Stimulated activated effector memory CD8-positive, alpha-beta T cell treated with anti-CD3 and anti-CD28 coated beads, Interleukin-12 subunit alpha, Interleukin-12 subunit beta, amount 100 ng/mL, for 72 hours (primary cell): ENCODE data around the gene STXBP3.
"Not testable (repeated sequence)": the region's sequence is repeated elsewhere in the genome, so short reads cannot be mapped to it uniquely, and the experiment has no call there.

ENCODE experiments used
- ATAC-seq: fragments of 150-1000 bp; cut with Tn5 transposase; 2 replicates; pipeline ENCODE4 v1.10.0; 2021
- DNase-seq, 2 donors: peaks; one replicate each; pipeline ENCODE4 v3.0.0; 2021 to 2022; ENCODE audit warnings: low spot score in 2 of 2
- H3K27ac Mint-ChIP-seq: one replicate; pipeline ENCODE4 v1.8.0; 2022; ENCODE audit warnings: mild to moderate bottlenecking, mixed read lengths
- H3K36me3 Mint-ChIP-seq: one replicate; pipeline ENCODE4 v1.8.0; 2022; ENCODE audit warnings: mild to moderate bottlenecking, mixed read lengths
- H3K4me1 Mint-ChIP-seq: one replicate; pipeline ENCODE4 v1.8.0; 2022; ENCODE audit warnings: mixed read lengths
- H3K4me3 Mint-ChIP-seq: one replicate; pipeline ENCODE4 v1.8.0; 2022; ENCODE audit warnings: mild to moderate bottlenecking, mixed read lengths
- H3K9me3 Mint-ChIP-seq: one replicate; pipeline ENCODE4 v1.8.0; 2022; ENCODE audit warnings: mixed read lengths

The STXBP3 gene, protein sequence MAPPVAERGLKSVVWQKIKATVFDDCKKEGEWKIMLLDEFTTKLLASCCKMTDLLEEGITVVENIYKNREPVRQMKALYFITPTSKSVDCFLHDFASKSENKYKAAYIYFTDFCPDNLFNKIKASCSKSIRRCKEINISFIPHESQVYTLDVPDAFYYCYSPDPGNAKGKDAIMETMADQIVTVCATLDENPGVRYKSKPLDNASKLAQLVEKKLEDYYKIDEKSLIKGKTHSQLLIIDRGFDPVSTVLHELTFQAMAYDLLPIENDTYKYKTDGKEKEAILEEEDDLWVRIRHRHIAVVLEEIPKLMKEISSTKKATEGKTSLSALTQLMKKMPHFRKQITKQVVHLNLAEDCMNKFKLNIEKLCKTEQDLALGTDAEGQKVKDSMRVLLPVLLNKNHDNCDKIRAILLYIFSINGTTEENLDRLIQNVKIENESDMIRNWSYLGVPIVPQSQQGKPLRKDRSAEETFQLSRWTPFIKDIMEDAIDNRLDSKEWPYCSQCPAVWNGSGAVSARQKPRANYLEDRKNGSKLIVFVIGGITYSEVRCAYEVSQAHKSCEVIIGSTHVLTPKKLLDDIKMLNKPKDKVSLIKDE

DNA sequence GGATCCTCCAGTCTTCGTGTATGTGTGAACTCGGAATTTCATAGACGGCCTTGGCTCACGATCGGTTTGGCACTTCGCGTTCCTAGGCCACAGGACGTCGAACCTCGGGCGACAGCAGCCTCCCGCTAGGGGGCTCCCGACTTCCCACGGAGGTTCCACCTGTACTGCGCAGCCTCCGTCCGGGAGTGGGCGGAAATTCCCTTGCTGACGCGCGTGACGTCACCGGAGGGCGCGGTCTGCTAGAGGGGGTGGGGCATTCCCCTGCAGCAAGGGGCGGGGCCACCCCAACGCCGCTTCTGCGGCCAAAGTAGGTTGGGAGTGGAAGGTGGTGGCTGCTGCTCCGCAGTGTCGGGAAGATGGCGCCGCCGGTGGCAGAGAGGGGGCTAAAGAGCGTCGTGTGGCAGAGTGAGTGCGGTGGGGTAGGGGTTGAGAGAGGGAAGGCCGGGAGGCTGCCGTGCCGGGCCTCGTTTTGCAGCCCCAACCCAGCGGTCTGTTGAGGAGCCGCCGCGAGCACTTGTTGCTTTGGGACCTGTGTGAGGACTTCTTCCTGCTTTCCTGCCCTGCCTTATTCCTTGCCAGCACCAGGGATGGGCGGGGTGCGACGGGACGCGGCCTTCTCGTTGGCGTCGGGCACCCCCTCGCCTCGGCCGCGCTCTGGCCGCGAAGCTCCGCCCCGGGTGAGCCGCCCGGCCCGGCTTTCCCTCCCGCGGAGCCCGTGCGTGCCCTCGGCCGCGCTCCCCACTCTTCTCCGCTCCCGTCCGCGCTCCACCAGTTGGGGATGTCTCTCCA is at the start of gene STXBP3:
Gene STXBP3 (plus strand): TSS at position 293 of the 789 bp plus-strand sequence. CDS start 64 bp downstream, at position 357.
- peaks cover 28% of the 10 kb centered on the region for H3K4me1 Mint-ChIP-seq
- peak within 1 kb of the TSS; percentile 98 for H3K27ac Mint-ChIP-seq
- peaks cover 29% of the 10 kb centered on the region for H3K36me3 Mint-ChIP-seq
- H3K9me3 Mint-ChIP-seq: no peaks in the 10 kb centered on the region
- ATAC-seq (peak; percentile 95), DNase-seq (peak; percentile 100)
- H3K4me3 Mint-ChIP-seq: peak within 1 kb of the TSS; percentile 99

DNA sequence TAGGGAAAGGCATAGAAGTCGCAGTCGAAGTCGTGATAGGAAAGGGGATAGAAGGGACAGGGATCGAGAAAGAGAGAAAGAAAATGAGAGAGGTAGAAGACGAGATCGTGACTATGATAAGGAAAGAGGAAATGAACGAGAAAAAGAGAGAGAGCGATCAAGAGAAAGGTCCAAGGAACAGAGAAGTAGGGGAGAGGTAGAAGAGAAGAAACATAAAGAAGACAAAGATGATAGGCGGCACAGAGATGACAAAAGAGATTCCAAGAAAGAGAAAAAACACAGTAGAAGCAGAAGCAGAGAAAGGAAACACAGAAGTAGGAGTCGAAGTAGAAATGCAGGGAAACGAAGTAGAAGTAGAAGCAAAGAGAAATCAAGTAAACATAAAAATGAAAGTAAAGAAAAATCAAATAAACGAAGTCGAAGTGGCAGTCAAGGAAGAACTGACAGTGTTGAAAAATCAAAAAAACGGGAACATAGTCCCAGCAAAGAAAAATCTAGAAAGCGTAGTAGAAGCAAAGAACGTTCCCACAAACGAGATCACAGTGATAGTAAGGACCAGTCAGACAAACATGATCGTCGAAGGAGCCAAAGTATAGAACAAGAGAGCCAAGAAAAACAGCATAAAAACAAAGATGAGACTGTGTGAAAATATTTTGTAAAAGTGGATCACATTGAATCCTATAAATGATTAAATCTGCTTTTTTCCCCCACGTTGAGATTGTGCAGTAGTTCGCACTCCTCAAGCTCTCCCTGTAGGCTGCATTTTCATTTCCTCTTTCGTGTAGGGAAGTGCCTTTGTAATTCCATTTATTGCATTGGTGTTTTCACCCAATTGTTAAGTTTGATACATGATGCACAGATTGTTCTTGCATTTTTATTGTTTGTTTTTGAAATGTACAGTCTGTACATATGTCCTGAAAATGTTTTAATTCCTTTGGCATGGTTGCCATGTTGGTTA is 46.8 kb upstream of the STXBP3 start:
- ATAC-seq (no peak), DNase-seq (no peak)
- peaks cover 53% of the 10 kb centered on the region for H3K4me1 Mint-ChIP-seq
- H3K36me3 Mint-ChIP-seq: peaks cover 90% of the 10 kb centered on the region
- peak overlapping the region; percentile 82 for H3K27ac Mint-ChIP-seq
- peak overlapping the region; percentile 52 for H3K4me3 Mint-ChIP-seq
- H3K9me3 Mint-ChIP-seq: no peaks in the 10 kb centered on the region

DNA sequence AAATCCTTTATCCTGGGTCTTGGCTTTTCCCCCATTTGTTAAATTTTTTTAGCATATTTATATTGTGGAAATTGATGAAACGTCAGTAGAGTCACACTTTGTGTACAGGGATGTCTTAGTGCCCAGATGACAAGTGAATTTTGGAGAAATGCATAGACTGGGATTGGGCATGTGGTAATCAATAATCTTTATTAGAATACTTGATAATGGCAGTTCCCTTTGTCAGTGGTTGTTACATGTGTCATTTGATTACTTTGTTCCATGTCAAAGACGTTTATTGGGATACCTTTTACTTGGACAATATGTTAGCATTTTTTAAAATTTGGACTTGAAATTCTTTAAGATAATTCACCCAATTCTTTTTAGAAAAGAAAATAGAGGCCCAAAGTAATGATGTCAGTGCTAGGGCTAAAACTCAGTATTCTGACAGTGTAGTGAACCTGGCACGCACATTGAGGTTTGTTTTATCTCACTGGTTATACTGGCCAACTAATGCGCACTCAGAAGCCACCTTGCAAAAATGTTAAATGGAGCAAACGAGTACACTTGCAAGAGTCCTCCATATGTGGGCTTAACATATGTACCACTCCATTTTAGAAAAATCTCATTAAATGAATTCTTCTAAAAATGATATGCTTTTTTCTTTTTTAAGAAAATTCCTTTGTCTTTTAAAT is 45.2 kb upstream of the STXBP3 start:
- ATAC-seq: no peak
- Mint-ChIP-seq H3K27ac (no peak overlapping the region), H3K4me3 (no peak overlapping the region), H3K36me3 (peaks cover 74% of the 10 kb centered on the region), H3K4me1 (peaks cover 63% of the 10 kb centered on the region), H3K9me3 (no peaks in the 10 kb centered on the region)
- no peak for DNase-seq

DNA sequence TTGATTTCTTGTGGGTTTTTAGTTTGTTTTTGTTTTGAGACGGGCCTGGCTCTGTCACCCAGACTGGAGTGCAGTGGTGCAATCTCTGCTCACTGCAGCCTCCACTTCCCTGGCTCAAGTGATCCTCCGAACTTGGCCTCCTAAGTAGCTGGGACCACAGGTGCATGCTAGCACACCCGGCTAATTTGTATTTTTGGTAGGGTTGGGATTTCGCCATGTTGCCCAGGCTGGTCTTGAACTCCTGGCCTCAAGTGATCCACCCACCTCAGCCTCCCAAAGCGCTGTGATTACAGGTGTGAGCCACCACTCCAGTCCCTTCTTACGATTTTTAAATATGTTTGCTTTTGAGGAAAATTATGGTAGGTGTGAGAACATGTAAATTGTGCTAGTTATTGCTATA is 44.4 kb upstream of the STXBP3 start:
- not testable (repeated sequence) for H3K4me3 Mint-ChIP-seq, H3K9me3 Mint-ChIP-seq, DNase-seq, ATAC-seq
- Mint-ChIP-seq H3K4me1 (peaks cover 63% of the 10 kb centered on the region), H3K27ac (peak overlapping the region; percentile 55), H3K36me3 (peaks cover 66% of the 10 kb centered on the region)

DNA sequence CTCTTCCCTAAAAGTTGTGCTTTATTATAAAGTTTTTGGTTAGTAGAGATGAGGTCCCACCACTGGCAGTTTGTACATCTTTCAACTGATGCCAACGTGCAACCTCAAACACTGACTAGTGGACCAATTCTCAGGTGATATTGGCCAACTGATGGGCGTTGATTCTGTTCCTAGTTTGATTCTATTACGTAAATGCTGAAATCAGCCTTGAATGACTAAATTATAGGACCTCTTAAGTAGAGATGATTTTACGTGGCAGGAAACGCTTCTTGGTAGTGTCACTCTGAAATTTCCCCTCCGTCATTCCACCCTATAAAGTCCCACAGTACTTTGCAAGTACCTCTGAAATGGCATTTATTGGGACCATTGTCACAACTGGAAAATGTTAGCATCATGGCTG is 42.5 kb upstream of the STXBP3 start:
- H3K27ac Mint-ChIP-seq: peak overlapping the region; percentile 75

DNA sequence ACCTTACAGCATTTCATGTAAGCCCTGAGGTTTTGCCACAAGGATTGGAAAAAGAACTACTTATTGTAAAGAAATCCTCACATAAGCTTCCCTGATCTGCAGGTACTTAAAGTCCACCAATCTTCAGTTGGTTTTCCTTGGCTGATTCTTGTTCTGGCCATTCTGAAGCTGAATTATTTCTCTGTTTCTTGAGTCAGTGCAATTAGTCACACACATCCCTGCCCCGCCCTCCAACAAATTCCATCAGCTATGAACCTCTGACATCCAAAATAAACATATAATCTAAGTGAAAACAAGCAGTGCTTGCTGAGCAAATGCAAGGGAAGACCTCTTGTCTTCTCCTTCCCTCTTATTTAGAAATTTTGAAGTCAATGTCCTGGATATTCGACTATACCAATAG is 42.0 kb upstream of the STXBP3 start:
- Mint-ChIP-seq H3K4me1 (peaks cover 53% of the 10 kb centered on the region), H3K9me3 (no peaks in the 10 kb centered on the region), H3K27ac (peak overlapping the region; percentile 75), H3K36me3 (peaks cover 42% of the 10 kb centered on the region), H3K4me3 (peak overlapping the region; percentile 52)
- ATAC-seq: no peak
- no peak for DNase-seq

More for the DNA sequence above, 42.5 kb upstream of the STXBP3 start:
- peaks cover 48% of the 10 kb centered on the region for H3K36me3 Mint-ChIP-seq
- peak overlapping the region; percentile 52 for H3K4me3 Mint-ChIP-seq
- no peaks in the 10 kb centered on the region for H3K9me3 Mint-ChIP-seq
- ATAC-seq (peak; percentile 96), DNase-seq (peak in 1 of 2 donors; percentile 64)
- peaks cover 53% of the 10 kb centered on the region for H3K4me1 Mint-ChIP-seq

DNA sequence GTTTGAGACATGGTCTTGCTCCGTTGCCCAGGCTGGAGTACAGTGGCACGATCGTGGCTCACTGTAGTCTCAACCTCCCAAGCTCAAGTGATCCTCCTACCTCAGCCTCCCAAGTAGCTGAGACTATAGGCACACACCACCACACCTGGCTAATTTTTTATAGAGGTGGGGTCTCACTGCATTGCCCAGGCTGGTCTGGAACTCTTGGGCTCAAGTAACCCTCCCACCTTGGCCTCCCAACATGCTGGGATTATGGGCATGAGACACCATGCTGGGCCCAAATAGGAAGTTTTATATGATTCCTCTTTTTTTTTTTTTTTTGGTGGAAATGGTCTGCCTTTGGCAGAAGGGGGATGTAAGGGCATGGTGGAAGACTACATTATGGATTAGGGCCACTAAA is 39.8 kb upstream of the STXBP3 start:
- DNase-seq: no peak
- Mint-ChIP-seq H3K36me3 (peaks cover 20% of the 10 kb centered on the region), H3K4me1 (peaks cover 46% of the 10 kb centered on the region), H3K4me3 (no peak overlapping the region), H3K27ac (peak overlapping the region; percentile 72), H3K9me3 (no peaks in the 10 kb centered on the region)
- no peak for ATAC-seq

DNA sequence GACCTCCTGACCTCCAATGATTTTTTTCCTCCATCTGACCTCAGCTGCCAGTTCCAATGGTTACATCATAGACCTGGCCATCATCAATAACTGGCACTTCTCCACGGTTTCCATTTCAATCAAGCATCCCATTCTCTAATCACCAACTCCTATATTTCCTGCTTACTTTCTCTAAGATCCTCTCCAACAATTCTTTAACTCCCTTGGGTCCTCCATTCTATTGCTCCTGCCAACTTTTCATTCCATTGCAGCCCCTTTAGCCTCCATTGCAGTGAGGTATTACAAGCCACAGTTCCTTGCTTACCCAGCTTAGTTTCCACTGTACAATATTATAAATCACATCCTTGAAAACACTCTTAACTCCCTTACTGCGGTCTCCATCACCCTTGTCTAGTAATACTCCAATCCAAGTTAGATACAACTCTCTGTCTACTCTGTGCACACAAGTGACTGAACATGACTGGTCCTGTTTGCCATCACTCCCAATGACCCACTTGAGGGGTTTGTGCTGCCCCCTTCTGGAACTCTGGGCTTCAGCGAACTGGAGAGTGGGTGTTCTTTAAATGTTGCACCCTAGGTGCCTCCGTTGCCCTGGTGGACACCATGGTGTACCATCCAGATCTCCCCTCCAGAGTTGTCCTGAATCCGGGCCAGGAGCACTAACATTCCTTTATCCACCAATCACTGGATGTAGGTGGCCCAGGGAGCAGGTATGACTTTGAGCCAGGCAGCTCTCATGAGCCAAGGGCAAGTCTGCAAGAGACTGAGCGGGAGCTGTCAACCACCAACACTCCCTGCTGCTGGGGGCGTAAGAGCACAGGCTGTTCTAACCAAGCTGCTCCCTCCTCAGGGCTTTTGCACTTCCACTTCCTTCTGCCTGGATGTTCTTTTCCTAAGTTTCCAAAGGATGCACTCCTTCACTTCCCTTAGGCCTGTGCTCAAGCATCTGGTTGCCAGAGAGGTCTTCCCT is 37.5 kb upstream of the STXBP3 start:
- peak; percentile 84 for ATAC-seq
- peak; percentile 35 to 79 for DNase-seq
- H3K27ac Mint-ChIP-seq: no peak overlapping the region
- H3K9me3 Mint-ChIP-seq: no peaks in the 10 kb centered on the region
- peaks cover 34% of the 10 kb centered on the region for H3K4me1 Mint-ChIP-seq
- H3K4me3 Mint-ChIP-seq: no peak overlapping the region
- H3K36me3 Mint-ChIP-seq: no peaks in the 10 kb centered on the region

DNA sequence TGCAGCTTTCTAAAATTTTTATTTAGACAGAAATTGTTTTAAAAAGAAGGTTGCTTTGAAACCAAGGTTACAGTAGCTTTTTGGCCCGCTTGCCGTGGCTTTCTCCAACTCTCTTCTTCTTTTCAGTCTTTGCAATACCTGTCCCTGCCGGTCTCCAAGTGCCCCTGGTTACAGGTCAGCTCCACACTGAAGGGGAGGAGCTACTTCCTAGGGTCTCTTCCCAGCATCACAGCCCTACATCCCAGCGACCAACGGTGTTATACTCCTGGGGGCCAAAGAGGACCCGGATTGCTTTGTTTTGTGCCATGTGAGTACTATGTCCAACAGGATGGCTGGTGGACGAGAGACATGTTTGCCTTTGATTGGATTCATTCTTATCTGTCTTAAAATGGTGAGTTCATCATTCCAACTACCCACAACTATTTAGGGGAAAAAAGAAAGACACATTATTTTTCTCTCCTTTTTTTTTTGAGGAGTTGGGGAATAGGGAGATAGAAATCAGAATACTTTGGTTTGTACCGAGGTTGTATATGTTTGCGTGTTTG is 33.8 kb upstream of the STXBP3 start, which contains the start of gene FNDC7:
Gene FNDC7 (plus strand): TSS at position 303 of the 545 bp plus-strand sequence. CDS start 26 bp downstream, at position 329.
- no peak within 1 kb of the TSS for H3K4me3 Mint-ChIP-seq
- no peaks in the 10 kb centered on the region for H3K9me3 Mint-ChIP-seq
- H3K4me1 Mint-ChIP-seq: peaks cover 14% of the 10 kb centered on the region
- ATAC-seq (no peak), DNase-seq (no peak)
- no peak within 1 kb of the TSS for H3K27ac Mint-ChIP-seq
- H3K36me3 Mint-ChIP-seq: no peaks in the 10 kb centered on the region

DNA sequence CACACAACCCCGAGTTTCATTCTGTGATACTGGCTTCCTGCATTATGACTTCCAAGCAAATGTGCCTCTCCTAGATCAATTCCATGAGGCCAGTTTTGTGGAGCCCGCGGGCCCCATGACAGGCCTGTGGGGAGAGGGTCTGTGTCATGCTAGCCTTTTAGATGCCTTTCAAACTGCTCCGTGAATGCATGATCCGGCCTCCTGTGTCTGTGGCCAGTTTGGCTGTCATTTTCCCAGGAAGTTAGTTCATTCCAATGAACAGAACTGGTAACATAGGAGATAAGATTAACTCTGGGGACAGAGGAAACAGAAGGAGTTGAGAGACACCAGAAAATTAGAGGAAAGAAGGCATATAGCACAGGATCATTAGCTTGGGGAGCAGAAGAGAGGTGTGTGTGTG is 30.5 kb upstream of the STXBP3 start:
- Mint-ChIP-seq H3K4me1 (no peaks in the 10 kb centered on the region), H3K4me3 (no peak overlapping the region), H3K27ac (no peak overlapping the region), H3K9me3 (no peaks in the 10 kb centered on the region), H3K36me3 (no peaks in the 10 kb centered on the region)
- ATAC-seq: no peak
- no peak for DNase-seq

DNA sequence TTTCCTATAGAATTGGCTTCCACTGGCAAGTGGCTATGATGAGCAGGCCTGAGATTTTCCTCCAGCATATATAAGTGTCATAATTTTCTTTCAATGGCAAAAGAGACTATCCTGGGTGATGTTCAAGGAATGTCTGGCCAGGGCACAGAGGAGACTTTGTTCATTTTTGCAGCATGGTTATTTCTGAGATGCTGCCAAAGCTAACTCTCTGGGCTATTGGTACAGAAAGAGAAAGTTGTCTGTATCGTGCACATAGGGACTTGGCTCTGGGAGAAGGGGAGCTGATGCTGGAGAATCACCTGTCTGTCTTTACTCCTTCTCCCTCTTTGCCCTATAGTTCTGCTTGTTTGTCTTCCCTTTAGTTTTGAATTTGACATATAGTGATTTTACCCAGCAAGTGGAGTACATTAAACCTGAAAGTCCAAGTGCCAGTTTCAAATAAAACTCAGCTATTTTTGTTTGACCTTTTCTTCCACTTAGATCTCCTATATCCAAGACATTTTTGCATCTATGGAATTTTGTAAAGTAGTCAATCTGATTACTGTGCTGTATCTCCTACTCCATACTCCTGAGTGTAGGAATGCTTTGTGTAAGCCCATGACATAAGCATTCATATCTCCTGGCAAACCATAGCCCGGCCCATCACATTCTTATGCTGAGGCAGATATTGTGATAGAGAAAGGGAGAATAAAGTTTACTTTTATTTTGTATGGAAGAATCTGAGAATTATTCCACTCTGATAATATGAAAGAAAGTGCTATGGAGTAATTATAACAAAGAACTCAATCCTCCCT is 29.8 kb upstream of the STXBP3 start:
- ATAC-seq (no peak), DNase-seq (no peak)
- H3K4me1 Mint-ChIP-seq: no peaks in the 10 kb centered on the region
- no peak overlapping the region for H3K27ac Mint-ChIP-seq
- no peak overlapping the region for H3K4me3 Mint-ChIP-seq
- no peaks in the 10 kb centered on the region for H3K9me3 Mint-ChIP-seq
- H3K36me3 Mint-ChIP-seq: no peaks in the 10 kb centered on the region

DNA sequence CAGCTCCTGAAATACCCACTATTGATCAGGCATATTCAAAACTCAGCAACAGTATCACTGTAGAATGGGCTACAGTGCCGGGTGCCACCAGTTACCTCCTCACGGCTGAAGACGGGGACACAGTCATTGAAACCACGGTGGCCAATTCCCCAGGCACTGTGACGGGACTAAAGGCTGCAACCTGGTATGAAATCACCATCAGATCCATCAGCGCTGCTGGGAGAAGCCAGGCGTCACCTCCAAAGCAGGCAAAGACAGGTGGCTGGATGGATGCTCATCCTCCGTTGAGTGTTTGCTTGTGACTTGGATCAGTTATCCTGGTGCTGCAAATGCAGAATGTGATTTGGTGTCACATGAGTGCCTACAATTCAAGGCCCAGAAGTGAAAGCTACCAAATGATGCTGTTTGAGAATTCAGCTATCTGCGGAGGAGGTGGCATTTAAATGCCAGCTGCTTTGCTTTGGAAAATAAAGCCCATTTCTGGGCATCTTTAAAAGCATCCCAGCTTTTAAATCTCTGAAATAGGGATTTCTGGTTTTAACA is 28.6 kb upstream of the STXBP3 start:
- H3K4me3 Mint-ChIP-seq: no peak overlapping the region
- H3K4me1 Mint-ChIP-seq: no peaks in the 10 kb centered on the region
- no peaks in the 10 kb centered on the region for H3K36me3 Mint-ChIP-seq
- no peak for DNase-seq
- H3K27ac Mint-ChIP-seq: no peak overlapping the region
- H3K9me3 Mint-ChIP-seq: no peaks in the 10 kb centered on the region
- ATAC-seq: no peak
